Measurements from ENCODE around the gene PCSK5. TPM values are rescaled to one million over a fixed set of nuclear protein-coding genes. Genes with fewer than 3 reads are reported as not detected.
A peak's percentile ranks its signal among the peaks of the same experiment; 100 is the strongest.
"Not testable (repeated sequence)": the region's sequence is repeated elsewhere in the genome, so short reads cannot be mapped to it uniquely, and the experiment has no call there.

The PCSK5 gene
- total and polyA plus RNA-seq, 12 donors = 2.2 to 31.8 (median 8.4) TPM

DNA sequence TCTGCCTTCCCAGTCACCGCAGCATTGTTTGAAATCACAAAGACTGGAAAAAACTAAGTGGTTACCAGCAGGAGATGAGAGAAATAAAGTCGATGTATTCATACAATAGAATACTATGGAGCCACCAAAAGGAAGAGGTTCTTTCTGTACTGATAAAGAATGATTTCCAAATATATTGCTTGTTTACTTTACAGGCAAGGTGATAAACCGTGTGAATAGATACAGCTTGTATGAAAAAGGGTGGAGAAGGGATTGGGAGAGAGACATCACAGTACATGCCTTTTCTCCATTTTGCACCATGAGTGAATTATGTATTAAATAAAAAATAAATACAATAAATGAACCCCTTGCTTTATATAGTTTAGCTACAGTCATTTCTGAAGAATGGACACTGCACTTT is 412.1 kb downstream of the PCSK5 start:
- no peak overlapping the region for H3K4me3 ChIP-seq
- DNase-seq = no peak
- WGBS, 4 donors = 75 to 82% (median 80%) methylated on average over 3 of the region's 3 CpGs
- intact Hi-C loops (cut with DNase I) = no loop called here
- TF ChIP-seq, protein P1, sequence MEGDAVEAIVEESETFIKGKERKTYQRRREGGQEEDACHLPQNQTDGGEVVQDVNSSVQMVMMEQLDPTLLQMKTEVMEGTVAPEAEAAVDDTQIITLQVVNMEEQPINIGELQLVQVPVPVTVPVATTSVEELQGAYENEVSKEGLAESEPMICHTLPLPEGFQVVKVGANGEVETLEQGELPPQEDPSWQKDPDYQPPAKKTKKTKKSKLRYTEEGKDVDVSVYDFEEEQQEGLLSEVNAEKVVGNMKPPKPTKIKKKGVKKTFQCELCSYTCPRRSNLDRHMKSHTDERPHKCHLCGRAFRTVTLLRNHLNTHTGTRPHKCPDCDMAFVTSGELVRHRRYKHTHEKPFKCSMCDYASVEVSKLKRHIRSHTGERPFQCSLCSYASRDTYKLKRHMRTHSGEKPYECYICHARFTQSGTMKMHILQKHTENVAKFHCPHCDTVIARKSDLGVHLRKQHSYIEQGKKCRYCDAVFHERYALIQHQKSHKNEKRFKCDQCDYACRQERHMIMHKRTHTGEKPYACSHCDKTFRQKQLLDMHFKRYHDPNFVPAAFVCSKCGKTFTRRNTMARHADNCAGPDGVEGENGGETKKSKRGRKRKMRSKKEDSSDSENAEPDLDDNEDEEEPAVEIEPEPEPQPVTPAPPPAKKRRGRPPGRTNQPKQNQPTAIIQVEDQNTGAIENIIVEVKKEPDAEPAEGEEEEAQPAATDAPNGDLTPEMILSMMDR (IDR thresholded peaks at IDR 0.05) = no peak
- no peak for TF ChIP-seq POLR2A (IDR thresholded peaks at IDR 0.05)
- H3K27ac ChIP-seq = no peak overlapping the region
- H3K4me1 ChIP-seq (replicated peaks in 1 of 2) = no peaks in the 10 kb centered on the region
- no peaks in the 10 kb centered on the region for H3K9me3 ChIP-seq (replicated peaks in 1 of 3)
- H3K36me3 ChIP-seq (replicated peaks in 1 of 2) = no peaks in the 10 kb centered on the region
- no peaks in the 10 kb centered on the region for H3K27me3 ChIP-seq

DNA sequence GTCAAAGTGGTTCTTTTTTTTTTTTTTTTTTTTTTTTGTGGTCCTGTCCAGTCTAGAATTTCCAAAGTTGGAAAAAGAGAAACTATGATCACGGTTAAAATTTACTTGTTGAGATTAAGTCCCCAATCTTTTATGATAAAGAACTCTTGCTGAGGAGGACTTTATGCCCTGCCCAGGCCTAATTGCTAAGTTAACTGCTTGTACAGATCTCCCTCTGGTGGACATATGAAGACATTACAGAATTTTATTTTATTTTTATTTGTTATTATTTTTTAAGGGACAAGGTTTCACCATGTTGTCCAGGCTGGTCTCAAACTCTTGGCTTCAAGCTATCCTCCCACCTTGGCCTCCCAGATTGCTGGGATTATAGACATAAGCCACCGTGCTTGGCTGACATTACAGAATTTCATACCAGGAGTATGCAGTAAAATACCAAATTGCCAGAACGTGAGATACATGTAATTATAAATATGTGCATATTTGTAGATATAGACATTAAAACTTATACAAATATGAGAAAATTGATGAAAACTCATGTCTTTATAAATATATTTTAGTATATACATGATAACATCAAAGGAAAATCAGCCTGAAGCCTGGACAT is 412.6 kb downstream of the PCSK5 start:
- intact Hi-C loops (cut with DNase I) = no loop called here
- Histone ChIP-seq H3K36me3 (replicated peaks in 1 of 2) (no peaks in the 10 kb centered on the region), H3K27ac (no peak overlapping the region), H3K27me3 (no peaks in the 10 kb centered on the region), H3K4me3 (no peak overlapping the region), H3K9me3 (replicated peaks in 1 of 3) (no peaks in the 10 kb centered on the region), H3K4me1 (replicated peaks in 1 of 2) (no peaks in the 10 kb centered on the region)
- 10 to 29% (median 24%) methylated on average over 3 of the region's 3 CpGs for WGBS, 4 donors
- TF ChIP-seq, protein P1 (IDR thresholded peaks at IDR 0.05) = peak; percentile 76 to 87 (median 80)
- no peak for TF ChIP-seq POLR2A (IDR thresholded peaks at IDR 0.05)
- DNase-seq = peak in 4 of 7 donors; percentile 28 to 42 (median 32)

DNA sequence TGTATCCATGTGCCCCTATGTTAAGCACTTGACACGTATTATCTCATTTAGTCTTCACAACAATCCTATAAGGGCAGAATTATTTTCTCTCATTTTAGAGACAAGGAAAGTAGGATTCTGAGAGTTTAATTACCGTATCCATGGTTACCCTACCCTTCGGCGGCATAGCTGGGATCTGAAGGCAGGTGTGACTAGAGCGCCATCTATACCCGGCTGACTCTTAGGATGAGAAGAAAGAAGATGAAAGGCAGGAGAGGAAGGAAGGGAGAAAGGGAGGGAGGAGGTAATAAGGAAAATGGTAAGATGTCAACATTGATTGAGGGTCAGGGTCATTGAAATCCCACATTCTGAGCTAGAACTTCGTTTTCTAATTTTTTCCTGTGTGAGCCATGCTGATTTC is 416.6 kb downstream of the PCSK5 start:
- intact Hi-C loops (cut with DNase I); H3K9me3 ChIP-seq (replicated peaks in 1 of 3); H3K4me3 ChIP-seq; DNase-seq; H3K36me3 ChIP-seq (replicated peaks in 1 of 2); H3K4me1 ChIP-seq (replicated peaks in 1 of 2); H3K27ac ChIP-seq; H3K27me3 ChIP-seq: not testable (repeated sequence)
- WGBS, 4 donors = 42 to 51% (median 50%) methylated on average over 6 to 7 of the region's 7 CpGs

DNA sequence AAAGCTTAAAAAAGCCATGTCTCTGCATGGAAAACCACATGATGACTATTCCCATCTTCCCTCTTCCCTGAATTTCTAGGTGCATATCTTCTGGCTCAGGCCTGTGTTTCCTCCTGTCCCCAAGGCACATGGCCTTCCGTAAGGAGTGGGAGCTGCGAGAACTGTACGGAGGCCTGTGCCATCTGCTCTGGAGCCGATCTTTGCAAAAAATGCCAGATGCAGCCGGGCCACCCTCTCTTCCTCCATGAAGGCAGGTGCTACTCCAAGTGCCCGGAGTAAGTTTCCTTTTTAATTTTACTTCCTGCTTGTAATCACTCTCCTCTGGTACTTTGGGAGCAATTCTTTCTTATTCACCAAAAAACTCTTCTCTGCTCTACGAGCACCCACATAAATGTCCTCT is 420.1 kb downstream of the PCSK5 start:
- no peak overlapping the region for H3K4me3 ChIP-seq
- no peaks in the 10 kb centered on the region for H3K9me3 ChIP-seq (replicated peaks in 1 of 3)
- no peaks in the 10 kb centered on the region for H3K4me1 ChIP-seq (replicated peaks in 1 of 2)
- no peaks in the 10 kb centered on the region for H3K27me3 ChIP-seq
- WGBS, 4 donors = 91 to 94% (median 92%) methylated on average over 7 of the region's 7 CpGs
- DNase-seq = no peak
- no peaks in the 10 kb centered on the region for H3K36me3 ChIP-seq (replicated peaks in 1 of 2)
- H3K27ac ChIP-seq = no peak overlapping the region
- intact Hi-C loops (cut with DNase I) = no loop called here
- TF ChIP-seq POLR2A (IDR thresholded peaks at IDR 0.05) = no peak
- TF ChIP-seq, protein P1 (IDR thresholded peaks at IDR 0.05) = no peak

DNA sequence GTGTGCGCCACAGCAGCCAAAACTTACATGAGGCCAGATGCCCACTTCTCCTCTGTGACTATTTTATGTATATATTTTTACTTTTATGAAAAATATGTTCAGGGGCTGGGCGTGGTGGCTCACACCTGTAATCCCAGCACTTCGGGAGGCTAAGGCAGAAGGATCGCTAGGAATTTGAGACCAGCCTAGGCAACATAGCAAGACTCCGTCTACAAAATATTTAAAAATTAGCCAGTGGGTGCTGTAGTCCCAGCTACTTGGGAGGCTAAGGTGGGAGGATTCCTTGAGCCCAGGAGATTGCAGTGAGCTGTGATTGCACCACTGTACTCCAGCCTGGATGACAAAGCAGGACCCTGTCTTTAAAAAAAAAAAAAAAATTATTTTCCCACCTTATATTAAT is 420.5 kb downstream of the PCSK5 start:
- Histone ChIP-seq H3K27me3 (no peaks in the 10 kb centered on the region), H3K27ac (no peak overlapping the region), H3K9me3 (replicated peaks in 1 of 3) (no peaks in the 10 kb centered on the region), H3K4me3 (no peak overlapping the region), H3K36me3 (replicated peaks in 1 of 2) (no peaks in the 10 kb centered on the region), H3K4me1 (replicated peaks in 1 of 2) (no peaks in the 10 kb centered on the region)
- TF ChIP-seq, protein P1 (IDR thresholded peaks at IDR 0.05) = no peak
- TF ChIP-seq POLR2A (IDR thresholded peaks at IDR 0.05) = no peak
- DNase-seq = no peak
- intact Hi-C loops (cut with DNase I) = no loop called here
- 86 to 96% (median 92%) methylated on average over 5 of the region's 5 CpGs for WGBS, 4 donors

Measured in adrenal gland (tissue), 12 donors.